ENCODE results near the gene SLC7A4. TPM values are rescaled to one million over a fixed set of nuclear protein-coding genes. Genes with fewer than 3 reads are reported as not detected.
"Not testable (repeated sequence)": the region's sequence is repeated elsewhere in the genome, so short reads cannot be mapped to it uniquely, and the experiment has no call there.

Gene SLC7A4
- total and polyA plus RNA-seq, 2 donors (not counting 1 experiment from before 2014, with no cell fraction given), result not detected

DNA sequence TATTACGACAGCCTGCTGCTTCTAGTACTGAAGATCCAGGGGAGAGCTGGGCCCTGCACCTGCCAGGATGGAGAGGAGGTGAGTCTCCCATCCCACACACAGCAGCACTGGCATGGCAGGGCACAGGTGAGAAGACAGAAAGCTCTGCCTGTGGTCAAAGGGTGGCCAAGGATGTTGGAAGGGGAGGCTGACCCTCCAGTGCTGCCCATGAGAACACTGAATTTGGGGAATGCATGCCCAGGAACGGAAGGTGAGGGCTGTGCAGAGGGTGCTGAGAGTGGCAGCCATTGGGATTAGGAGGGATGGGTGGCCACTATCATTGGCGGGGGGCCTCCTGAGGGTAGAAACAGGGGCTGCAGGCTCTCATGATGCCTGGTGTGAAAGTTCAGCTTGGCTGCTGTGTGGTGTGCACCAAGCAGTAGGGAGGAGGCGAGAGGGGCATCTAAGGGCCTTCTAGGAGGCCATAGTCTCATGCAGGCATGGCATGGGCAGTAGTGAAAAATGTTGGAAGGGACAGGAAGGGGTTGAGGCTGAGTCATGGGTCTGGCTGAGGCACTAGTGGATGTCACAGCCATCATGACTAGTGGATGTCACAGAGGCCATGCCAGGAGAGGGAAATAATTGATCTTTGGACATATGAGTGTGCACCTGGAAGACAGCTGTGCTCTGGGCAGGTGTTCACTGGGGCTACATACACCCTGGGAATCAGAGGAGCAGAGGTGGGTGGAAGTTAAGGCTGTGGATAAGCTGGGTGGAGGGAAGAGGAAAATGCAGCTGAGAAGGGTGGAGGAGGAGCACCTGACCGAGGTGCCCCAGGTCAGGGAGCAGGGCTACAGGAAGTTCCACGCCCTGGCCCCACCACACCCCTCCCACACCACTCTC lies 10.9 kb upstream of the SLC7A4 start:
- Histone ChIP-seq H3K79me2 (ENCODE audit: control insufficient read depth, insufficient read depth, low read length) (no peaks in the 10 kb centered on the region), H2AFZ (ENCODE audit: insufficient read depth, low read depth, low read length, poor library complexity, severe bottlenecking) (no peak overlapping the region), H3K9me3 (ENCODE audit: control extremely low read depth in 1 of 3, control insufficient read depth in 2 of 3, insufficient read depth in 1 of 3, low read length in 2 of 3) (no peaks in the 10 kb centered on the region), H3K4me3 (ENCODE audit: control extremely low read depth in 1 of 5, extremely low read depth in 1 of 5, insufficient read depth in 1 of 5, low read depth in 2 of 5, low read length in 4 of 5) (no peak overlapping the region), H4K20me1 (ENCODE audit: control insufficient read depth, insufficient read depth, low read length, poor library complexity, severe bottlenecking) (no peaks in the 10 kb centered on the region), H3K4me2 (replicated peaks; ENCODE audit: low read depth, low read length, poor library complexity, severe bottlenecking) (no peak overlapping the region), H3K36me3 (replicated peaks in 1 of 2; ENCODE audit: control extremely low read depth in 1 of 2, control insufficient read depth in 1 of 2, extremely low read depth in 1 of 2, insufficient read depth in 2 of 2, low read length in 1 of 2) (no peaks in the 10 kb centered on the region), H3K4me1 (ENCODE audit: control insufficient read depth in 2 of 2, insufficient read depth in 2 of 2, low read length in 2 of 2) (peaks cover 23 to 24% of the 10 kb centered on the region in 2 donors), H3K27me3 (replicated peaks in 1 of 4; ENCODE audit: control extremely low read depth in 1 of 4, control insufficient read depth in 3 of 4, insufficient read depth in 4 of 4, low read length in 3 of 4) (peaks cover 0 to 30% (median 9%) of the 10 kb centered on the region in 4 experiments), H3K27ac (ENCODE audit: low read length in 2 of 2) (no peak overlapping the region), H3K9ac (ENCODE audit: low read length) (no peak overlapping the region)
- POLR2A ChIA-PET, result no interaction called here
- H3K27ac Mint-ChIP-seq, result no peak overlapping the region
- DNase-seq (no peak), ATAC-seq (ENCODE audit: low read depth) (no peak)
- TF ChIP-seq EZH2 (IDR thresholded peaks at IDR 0.05; ENCODE audit: borderline replicate concordance, insufficient read depth, low read depth, low read length, poor library complexity, severe bottlenecking), result no peak
- TF ChIP-seq, protein P1, sequence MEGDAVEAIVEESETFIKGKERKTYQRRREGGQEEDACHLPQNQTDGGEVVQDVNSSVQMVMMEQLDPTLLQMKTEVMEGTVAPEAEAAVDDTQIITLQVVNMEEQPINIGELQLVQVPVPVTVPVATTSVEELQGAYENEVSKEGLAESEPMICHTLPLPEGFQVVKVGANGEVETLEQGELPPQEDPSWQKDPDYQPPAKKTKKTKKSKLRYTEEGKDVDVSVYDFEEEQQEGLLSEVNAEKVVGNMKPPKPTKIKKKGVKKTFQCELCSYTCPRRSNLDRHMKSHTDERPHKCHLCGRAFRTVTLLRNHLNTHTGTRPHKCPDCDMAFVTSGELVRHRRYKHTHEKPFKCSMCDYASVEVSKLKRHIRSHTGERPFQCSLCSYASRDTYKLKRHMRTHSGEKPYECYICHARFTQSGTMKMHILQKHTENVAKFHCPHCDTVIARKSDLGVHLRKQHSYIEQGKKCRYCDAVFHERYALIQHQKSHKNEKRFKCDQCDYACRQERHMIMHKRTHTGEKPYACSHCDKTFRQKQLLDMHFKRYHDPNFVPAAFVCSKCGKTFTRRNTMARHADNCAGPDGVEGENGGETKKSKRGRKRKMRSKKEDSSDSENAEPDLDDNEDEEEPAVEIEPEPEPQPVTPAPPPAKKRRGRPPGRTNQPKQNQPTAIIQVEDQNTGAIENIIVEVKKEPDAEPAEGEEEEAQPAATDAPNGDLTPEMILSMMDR (IDR thresholded peaks at IDR 0.05), result no peak
- intact Hi-C loops (cut with micrococcal nuclease), result loop anchor here (10.0 kb wide), 1 partner anchor 58 kb away; the partner anchor contains the start of gene LZTR1
- H3K4me1 Mint-ChIP-seq, result peaks cover 20% of the 10 kb centered on the region
- H3K9me3 Mint-ChIP-seq (ENCODE audit: insufficient read depth), result no peaks in the 10 kb centered on the region
- CTCF ChIA-PET, result interaction anchor here (0.6 kb wide), 1 partner anchor 84 kb away, joined by 3 read pairs; no protein-coding TSS in a partner anchor
- 81% methylated on average over 5 of the region's 6 CpGs for WGBS (ENCODE audit: insufficient coverage)
- H3K27me3 Mint-ChIP-seq, result peaks cover 33% of the 10 kb centered on the region
- H3K4me3 Mint-ChIP-seq, result peak overlapping the region; percentile 51

DNA sequence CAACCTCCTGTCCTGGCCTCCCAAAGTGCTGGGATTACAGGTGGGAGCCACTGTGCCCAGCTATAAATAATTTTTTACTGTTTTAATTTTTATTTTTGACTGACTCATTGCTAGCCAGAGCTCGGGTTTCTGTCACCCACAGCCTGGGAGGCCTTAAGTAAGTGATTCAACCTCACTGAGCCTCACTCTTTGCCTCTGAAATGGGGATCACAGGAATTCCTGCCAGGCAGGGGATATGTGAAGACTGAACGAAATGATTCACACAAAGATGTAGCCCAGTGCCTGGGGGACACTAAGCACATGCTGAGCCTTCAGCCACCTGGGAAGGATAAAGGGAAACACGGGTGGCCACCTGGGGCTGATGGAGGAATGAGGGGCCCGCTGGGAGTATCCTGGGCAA lies 9.6 kb upstream of the SLC7A4 start:
- no peak overlapping the region for H2AFZ ChIP-seq (ENCODE audit: insufficient read depth, low read depth, low read length, poor library complexity, severe bottlenecking)
- TF ChIP-seq, protein P1 (IDR thresholded peaks at IDR 0.05), result no peak
- TF ChIP-seq EZH2 (IDR thresholded peaks at IDR 0.05; ENCODE audit: borderline replicate concordance, insufficient read depth, low read depth, low read length, poor library complexity, severe bottlenecking), result no peak
- no peaks in the 10 kb centered on the region for H4K20me1 ChIP-seq (ENCODE audit: control insufficient read depth, insufficient read depth, low read length, poor library complexity, severe bottlenecking)
- no peaks in the 10 kb centered on the region for H3K9me3 Mint-ChIP-seq (ENCODE audit: insufficient read depth)
- no peaks in the 10 kb centered on the region for H3K9me3 ChIP-seq (ENCODE audit: control extremely low read depth in 1 of 3, control insufficient read depth in 2 of 3, insufficient read depth in 1 of 3, low read length in 2 of 3)
- H3K4me2 ChIP-seq (replicated peaks; ENCODE audit: low read depth, low read length, poor library complexity, severe bottlenecking), result no peak overlapping the region
- no peaks in the 10 kb centered on the region for H3K36me3 ChIP-seq (replicated peaks in 1 of 2; ENCODE audit: control extremely low read depth in 1 of 2, control insufficient read depth in 1 of 2, extremely low read depth in 1 of 2, insufficient read depth in 2 of 2, low read length in 1 of 2)
- WGBS (ENCODE audit: insufficient coverage), result 90% methylated on average over 4 of the region's 4 CpGs
- H3K27ac ChIP-seq (ENCODE audit: low read length in 2 of 2), result no peak overlapping the region
- peaks cover 33% of the 10 kb centered on the region for H3K27me3 Mint-ChIP-seq
- intact Hi-C loops (cut with micrococcal nuclease), result loop anchor here (10.0 kb wide), 1 partner anchor 57 kb away; the partner anchor contains the start of gene LZTR1
- POLR2A ChIA-PET, result no interaction called here
- H3K4me1 Mint-ChIP-seq, result peaks cover 20% of the 10 kb centered on the region
- peaks cover 0 to 30% (median 9%) of the 10 kb centered on the region in 4 experiments for H3K27me3 ChIP-seq (replicated peaks in 1 of 4; ENCODE audit: control extremely low read depth in 1 of 4, control insufficient read depth in 3 of 4, insufficient read depth in 4 of 4, low read length in 3 of 4)
- ATAC-seq (ENCODE audit: low read depth) (no peak), DNase-seq (no peak)
- H3K79me2 ChIP-seq (ENCODE audit: control insufficient read depth, insufficient read depth, low read length), result no peaks in the 10 kb centered on the region
- no peak overlapping the region for H3K9ac ChIP-seq (ENCODE audit: low read length)
- peaks cover 23 to 24% of the 10 kb centered on the region in 2 donors for H3K4me1 ChIP-seq (ENCODE audit: control insufficient read depth in 2 of 2, insufficient read depth in 2 of 2, low read length in 2 of 2)
- no peak overlapping the region for H3K27ac Mint-ChIP-seq
- H3K4me3 Mint-ChIP-seq, result no peak overlapping the region
- CTCF ChIA-PET, result no interaction called here
- no peak overlapping the region for H3K4me3 ChIP-seq (ENCODE audit: control extremely low read depth in 1 of 5, extremely low read depth in 1 of 5, insufficient read depth in 1 of 5, low read depth in 2 of 5, low read length in 4 of 5)

DNA sequence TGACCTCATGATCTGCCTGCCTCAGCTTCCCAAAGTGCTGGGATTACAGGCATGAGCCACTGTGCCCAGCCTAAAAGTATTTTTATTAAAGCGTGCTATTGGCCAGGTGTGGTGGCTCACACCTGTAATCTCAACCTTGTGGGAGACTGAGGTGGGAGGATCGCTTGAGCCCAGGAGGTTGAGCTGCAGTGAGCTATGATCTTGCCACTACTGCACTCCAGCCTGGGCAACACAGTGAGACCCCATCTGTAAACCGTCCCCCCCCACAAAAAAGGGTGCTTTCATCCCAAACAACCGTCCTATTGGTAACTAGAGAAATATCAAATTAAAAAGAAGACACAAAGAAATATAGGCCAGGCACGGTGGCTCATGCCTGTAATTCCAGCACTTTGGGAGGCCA lies 6.8 kb upstream of the SLC7A4 start:
- H3K27ac ChIP-seq (ENCODE audit: low read length in 2 of 2); H3K4me3 ChIP-seq (ENCODE audit: control extremely low read depth in 1 of 5, extremely low read depth in 1 of 5, insufficient read depth in 1 of 5, low read depth in 2 of 5, low read length in 4 of 5); H3K9me3 ChIP-seq (ENCODE audit: control extremely low read depth in 1 of 3, control insufficient read depth in 2 of 3, insufficient read depth in 1 of 3, low read length in 2 of 3); H2AFZ ChIP-seq (ENCODE audit: insufficient read depth, low read depth, low read length, poor library complexity, severe bottlenecking); H3K9me3 Mint-ChIP-seq (ENCODE audit: insufficient read depth); POLR2A ChIA-PET; CTCF ChIA-PET; ATAC-seq (ENCODE audit: low read depth); H3K4me2 ChIP-seq (replicated peaks; ENCODE audit: low read depth, low read length, poor library complexity, severe bottlenecking); H3K36me3 ChIP-seq (replicated peaks in 1 of 2; ENCODE audit: control extremely low read depth in 1 of 2, control insufficient read depth in 1 of 2, extremely low read depth in 1 of 2, insufficient read depth in 2 of 2, low read length in 1 of 2); H3K4me3 Mint-ChIP-seq; H3K4me1 ChIP-seq (ENCODE audit: control insufficient read depth in 2 of 2, insufficient read depth in 2 of 2, low read length in 2 of 2); H3K9ac ChIP-seq (ENCODE audit: low read length); H3K27ac Mint-ChIP-seq; H3K4me1 Mint-ChIP-seq; H3K79me2 ChIP-seq (ENCODE audit: control insufficient read depth, insufficient read depth, low read length); H4K20me1 ChIP-seq (ENCODE audit: control insufficient read depth, insufficient read depth, low read length, poor library complexity, severe bottlenecking); DNase-seq; intact Hi-C loops (cut with micrococcal nuclease): not testable (repeated sequence)
- H3K27me3 Mint-ChIP-seq, result peaks cover 26% of the 10 kb centered on the region
- H3K27me3 ChIP-seq (replicated peaks in 1 of 4; ENCODE audit: control extremely low read depth in 1 of 4, control insufficient read depth in 3 of 4, insufficient read depth in 4 of 4, low read length in 3 of 4), result peaks cover 0 to 17% (median 6%) of the 10 kb centered on the region in 4 experiments
- no CpG with 5 or more reads among the region's 5 CpGs for WGBS (ENCODE audit: insufficient coverage)

Data from B cell (primary cell).